HG02623 (cell line): ENCODE results near the gene COBLL1.

Experiments
- ATAC-seq: cut with Tn5 transposase; IDR thresholded peaks from one replicate; pipeline ENCODE4 v1.9.1; 2021; ENCODE audit warnings: moderate library complexity; ENCODE audit not compliant: unreplicated experiment

Gene COBLL1

GRCh38 chr2:164691346-164691887 lies 150.2 kb downstream of the COBLL1 start:
- ATAC-seq = no peak

- no peak for ATAC-seq
Measured at GRCh38 chr2:164690361-164690760, 151.3 kb downstream of the COBLL1 start.

- no peak for ATAC-seq
Measured at GRCh38 chr2:164688896-164689419, 152.7 kb downstream of the COBLL1 start.

- no peak for ATAC-seq
Measured at GRCh38 chr2:164681009-164681408, 160.6 kb downstream of the COBLL1 start.

GRCh38 chr2:164678631-164679149 lies 162.9 kb downstream of the COBLL1 start:
- no peak for ATAC-seq

- ATAC-seq = no peak
Measured at GRCh38 chr2:164677733-164678132, 163.9 kb downstream of the COBLL1 start.

GRCh38 chr2:164677271-164677670 lies 164.4 kb downstream of the COBLL1 start:
- no peak for ATAC-seq

GRCh38 chr2:164675687-164676086 lies 165.9 kb downstream of the COBLL1 start:
- no peak for ATAC-seq

GRCh38 chr2:164675027-164675426 lies 166.6 kb downstream of the COBLL1 start:
- ATAC-seq = no peak

- ATAC-seq = no peak
Measured at GRCh38 chr2:164671664-164672396, 169.8 kb downstream of the COBLL1 start.

GRCh38 chr2:164669291-164669690 lies 172.3 kb downstream of the COBLL1 start:
- no peak for ATAC-seq

GRCh38 chr2:164667566-164667965 lies 174.1 kb downstream of the COBLL1 start:
- no peak for ATAC-seq

- no peak for ATAC-seq
Measured at GRCh38 chr2:164664070-164664469, 177.6 kb downstream of the COBLL1 start.

- no peak for ATAC-seq
Measured at GRCh38 chr2:164662868-164663631, 178.6 kb downstream of the COBLL1 start.

- ATAC-seq = no peak
Measured at GRCh38 chr2:164662066-164662465, 179.6 kb downstream of the COBLL1 start.

GRCh38 chr2:164661349-164661748 lies 180.3 kb downstream of the COBLL1 start:
- no peak for ATAC-seq

- no peak for ATAC-seq
Measured at GRCh38 chr2:164657129-164657528, 184.5 kb downstream of the COBLL1 start.

- no peak for ATAC-seq
Measured at GRCh38 chr2:164655750-164656149, 185.9 kb downstream of the COBLL1 start.

- ATAC-seq = no peak
Measured at GRCh38 chr2:164655336-164655735, 186.3 kb downstream of the COBLL1 start.

- no peak for ATAC-seq
Measured at GRCh38 chr2:164651361-164651760, 190.3 kb downstream of the COBLL1 start.

GRCh38 chr2:164644036-164644700 lies 197.5 kb downstream of the COBLL1 start:
- no peak for ATAC-seq
